ENCODE measurements around the gene HMG20A. TPM values are rescaled to one million over a fixed set of nuclear protein-coding genes. Genes with fewer than 3 reads are reported as not detected.
"Not testable (repeated sequence)": the region's sequence is repeated elsewhere in the genome, so short reads cannot be mapped to it uniquely, and the experiment has no call there.

The HMG20A gene
- total RNA-seq, 6 donors from 2014 or later, result 33.1 to 155 (median 39.3) TPM

DNA sequence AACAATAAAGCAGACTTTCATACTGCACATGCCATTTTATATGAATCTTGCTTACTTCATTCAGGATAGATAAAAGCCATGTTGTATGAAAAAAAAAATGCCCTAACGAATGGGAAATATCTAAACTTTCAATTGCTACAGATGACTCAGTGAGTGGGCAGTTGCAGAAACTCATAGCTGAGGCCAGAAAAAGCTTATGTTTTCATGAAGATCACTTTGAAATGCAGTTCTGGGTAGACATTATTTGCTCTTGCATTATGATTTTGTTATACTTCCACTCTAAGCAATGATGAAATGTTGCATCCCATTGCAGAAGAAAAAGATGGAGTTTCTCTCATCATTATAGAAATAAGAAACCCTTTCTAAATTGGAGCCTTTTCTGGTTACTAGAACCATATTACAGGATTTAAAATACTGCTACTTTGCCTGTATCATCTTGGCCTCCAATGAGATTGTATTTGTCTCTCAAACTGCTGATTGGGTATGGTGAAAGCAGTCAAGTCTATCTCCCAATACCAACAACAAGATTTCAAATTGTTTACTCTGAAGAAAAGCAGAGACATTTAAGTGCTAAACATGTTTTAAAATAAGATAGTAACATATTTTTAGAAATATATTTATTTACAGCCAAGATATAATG lies 17.8 kb upstream of the HMG20A start:
- Histone ChIP-seq H3K4me3 (no peak overlapping the region), H3K4me1 (peaks cover 0 to 14% (median 2%) of the 10 kb centered on the region in 4 donors), H3K27me3 (no peaks in the 10 kb centered on the region), H3K36me3 (no peaks in the 10 kb centered on the region), H3K9me3 (peaks cover 11 to 14% (median 13%) of the 10 kb centered on the region in 4 donors), H3K27ac (no peak overlapping the region)
- WGBS, 2 donors, result 38 to 59% methylated on average over 1 of the region's 1 CpG
- no peak for TF ChIP-seq POLR2AphosphoS5 (IDR thresholded peaks at IDR 0.05)
- TF ChIP-seq EP300 (IDR thresholded peaks at IDR 0.05), result no peak
- no peak for TF ChIP-seq POLR2A (IDR thresholded peaks at IDR 0.05)
- TF ChIP-seq, protein P1, sequence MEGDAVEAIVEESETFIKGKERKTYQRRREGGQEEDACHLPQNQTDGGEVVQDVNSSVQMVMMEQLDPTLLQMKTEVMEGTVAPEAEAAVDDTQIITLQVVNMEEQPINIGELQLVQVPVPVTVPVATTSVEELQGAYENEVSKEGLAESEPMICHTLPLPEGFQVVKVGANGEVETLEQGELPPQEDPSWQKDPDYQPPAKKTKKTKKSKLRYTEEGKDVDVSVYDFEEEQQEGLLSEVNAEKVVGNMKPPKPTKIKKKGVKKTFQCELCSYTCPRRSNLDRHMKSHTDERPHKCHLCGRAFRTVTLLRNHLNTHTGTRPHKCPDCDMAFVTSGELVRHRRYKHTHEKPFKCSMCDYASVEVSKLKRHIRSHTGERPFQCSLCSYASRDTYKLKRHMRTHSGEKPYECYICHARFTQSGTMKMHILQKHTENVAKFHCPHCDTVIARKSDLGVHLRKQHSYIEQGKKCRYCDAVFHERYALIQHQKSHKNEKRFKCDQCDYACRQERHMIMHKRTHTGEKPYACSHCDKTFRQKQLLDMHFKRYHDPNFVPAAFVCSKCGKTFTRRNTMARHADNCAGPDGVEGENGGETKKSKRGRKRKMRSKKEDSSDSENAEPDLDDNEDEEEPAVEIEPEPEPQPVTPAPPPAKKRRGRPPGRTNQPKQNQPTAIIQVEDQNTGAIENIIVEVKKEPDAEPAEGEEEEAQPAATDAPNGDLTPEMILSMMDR (IDR thresholded peaks at IDR 0.05), result no peak
- no peak for DNase-seq
- ATAC-seq (ENCODE audit: low FRiP score in 2 of 2), result no peak

DNA sequence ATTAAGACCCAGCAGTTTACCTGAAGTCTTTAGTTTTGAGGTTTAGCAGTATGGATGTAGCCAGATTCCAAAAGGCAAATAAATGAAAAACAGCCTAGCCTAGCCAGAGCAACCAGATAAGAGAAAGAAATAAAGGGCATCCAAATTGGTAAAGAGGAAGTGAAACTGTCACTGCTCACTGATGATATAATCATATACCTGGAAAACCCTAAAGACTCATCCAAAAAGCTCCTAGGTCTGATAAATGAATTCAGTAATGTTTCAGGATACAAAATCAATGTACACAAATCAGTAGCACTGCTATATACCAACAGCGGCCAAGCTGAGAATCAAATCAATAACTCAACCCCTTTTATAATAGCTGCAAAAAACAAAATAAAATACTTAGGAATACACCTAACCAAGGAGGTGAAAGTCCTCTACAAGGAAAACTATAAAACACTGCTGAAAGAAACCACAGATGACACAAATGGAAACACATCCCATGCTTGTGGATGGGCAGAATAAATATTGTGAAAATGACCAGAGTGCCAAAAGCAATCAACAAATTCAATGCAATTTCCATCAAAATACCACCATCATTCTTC lies 14.4 kb upstream of the HMG20A start:
- ATAC-seq (ENCODE audit: low FRiP score in 2 of 2); DNase-seq; H3K4me3 ChIP-seq; H3K36me3 ChIP-seq; H3K27ac ChIP-seq; H3K27me3 ChIP-seq; H3K9me3 ChIP-seq: not testable (repeated sequence)
- WGBS, 2 donors, result 83 to 88% methylated on average over 1 of the region's 1 CpG
- peaks cover 4 to 25% (median 5%) of the 10 kb centered on the region in 4 donors for H3K4me1 ChIP-seq

DNA sequence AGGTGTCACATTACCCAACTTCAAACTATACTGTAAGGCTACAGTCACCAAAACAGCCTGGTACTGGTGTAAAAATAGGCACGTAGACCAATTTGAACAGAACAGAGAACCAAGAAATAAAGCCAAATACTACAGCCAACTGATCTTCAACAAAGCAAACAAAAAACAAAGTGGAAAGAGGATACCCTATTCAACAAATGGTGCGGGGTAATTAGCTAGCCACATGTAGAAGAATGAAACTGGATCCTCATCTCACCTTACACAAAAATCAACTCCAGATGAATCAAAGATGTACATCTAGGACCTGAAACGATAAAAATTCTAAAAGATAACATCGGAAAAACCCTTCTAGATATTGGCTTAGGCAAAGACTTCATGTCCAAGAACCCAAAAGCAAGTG lies 13.8 kb upstream of the HMG20A start:
- Histone ChIP-seq H3K27me3 (no peaks in the 10 kb centered on the region), H3K27ac (no peak overlapping the region), H3K9me3 (no peaks in the 10 kb centered on the region), H3K4me1 (peaks cover 4 to 25% (median 6%) of the 10 kb centered on the region in 4 donors), H3K36me3 (no peaks in the 10 kb centered on the region), H3K4me3 (no peak overlapping the region)
- DNase-seq, result no peak
- TF ChIP-seq POLR2AphosphoS5 (IDR thresholded peaks at IDR 0.05) (no peak), EP300 (IDR thresholded peaks at IDR 0.05) (no peak), POLR2A (IDR thresholded peaks at IDR 0.05) (no peak)
- TF ChIP-seq, protein P1 (IDR thresholded peaks at IDR 0.05), result no peak
- ATAC-seq (ENCODE audit: low FRiP score in 2 of 2), result no peak
- 94 to 96% methylated on average over 4 of the region's 4 CpGs for WGBS, 2 donors

DNA sequence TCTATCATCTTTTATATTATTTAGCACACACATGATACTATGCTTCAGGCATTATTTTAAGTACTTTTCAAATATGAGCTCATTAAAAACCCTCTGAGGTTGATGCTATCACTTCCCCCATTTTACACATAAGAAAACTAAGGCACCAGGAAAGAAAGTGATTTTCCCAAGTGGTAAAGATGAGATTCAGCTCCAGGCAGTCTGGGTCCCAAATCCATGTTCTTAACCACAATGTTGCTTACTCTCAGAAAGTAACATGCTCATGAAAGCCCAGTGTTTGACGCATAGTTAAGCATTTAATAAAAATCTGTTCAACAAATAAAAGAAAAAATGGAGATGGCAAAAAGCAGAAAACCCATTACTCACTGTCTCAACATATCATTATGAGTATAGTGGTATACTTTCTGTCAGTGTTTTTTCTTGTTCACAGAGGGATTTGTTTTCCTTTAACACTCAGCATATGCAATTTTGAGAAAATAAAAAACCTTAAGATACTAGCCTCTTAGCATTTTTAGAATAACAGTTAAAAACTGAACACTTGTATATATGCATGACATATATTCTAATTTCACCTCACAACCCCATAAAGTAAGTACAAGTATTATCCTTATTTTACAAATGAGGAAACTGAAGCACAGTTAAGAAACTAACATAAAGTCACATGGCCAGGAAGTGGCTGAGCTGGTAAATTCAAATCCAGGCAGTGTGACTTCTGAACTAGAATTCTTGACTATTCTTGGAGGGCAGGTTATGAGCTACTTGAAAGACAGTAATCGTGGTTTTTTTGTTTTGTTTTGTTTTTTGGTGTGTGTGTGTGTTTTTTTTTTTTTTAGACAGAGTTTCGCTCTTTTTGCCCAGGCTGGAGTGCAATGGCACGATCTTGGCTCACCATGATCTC lies 11.2 kb upstream of the HMG20A start:
- ATAC-seq (ENCODE audit: low FRiP score in 2 of 2), result peak in 1 of 2 donors; percentile 54
- DNase-seq, result peak in 1 of 2 donors; percentile 34
- Histone ChIP-seq H3K27me3 (no peaks in the 10 kb centered on the region), H3K4me1 (peaks cover 11 to 16% (median 14%) of the 10 kb centered on the region in 4 donors), H3K36me3 (no peaks in the 10 kb centered on the region), H3K9me3 (no peaks in the 10 kb centered on the region), H3K4me3 (no peak overlapping the region), H3K27ac (peak overlapping the region in 1 of 4 donors; percentile 20)
- 71% methylated on average over 4 of the region's 4 CpGs for WGBS, 2 donors
- TF ChIP-seq EP300 (IDR thresholded peaks at IDR 0.05) (no peak), POLR2A (IDR thresholded peaks at IDR 0.05) (no peak), POLR2AphosphoS5 (IDR thresholded peaks at IDR 0.05) (no peak)
- TF ChIP-seq, protein P1 (IDR thresholded peaks at IDR 0.05), result no peak

DNA sequence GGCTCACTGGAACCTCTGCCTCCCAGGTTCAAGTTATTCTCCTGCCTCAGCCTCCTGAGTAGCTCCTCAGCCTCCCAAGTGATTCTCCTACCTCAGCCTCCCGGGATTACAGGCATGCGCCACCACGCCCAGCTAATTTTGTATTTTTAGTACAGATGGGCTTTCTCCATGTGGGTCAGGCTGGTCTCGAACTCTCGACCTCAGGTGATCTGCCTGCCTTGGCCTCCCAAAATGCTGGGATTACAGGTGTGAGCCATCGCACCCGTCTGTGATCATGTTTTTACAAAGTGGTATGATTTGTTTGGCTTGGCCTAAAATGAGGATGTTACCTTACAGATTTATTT lies 10.6 kb upstream of the HMG20A start:
- not testable (repeated sequence) for H3K9me3 ChIP-seq; DNase-seq; ATAC-seq (ENCODE audit: low FRiP score in 2 of 2); H3K4me3 ChIP-seq; H3K27me3 ChIP-seq; H3K36me3 ChIP-seq
- Histone ChIP-seq H3K27ac (peak overlapping the region in 1 of 4 donors; percentile 20), H3K4me1 (peaks cover 12 to 22% (median 18%) of the 10 kb centered on the region in 4 donors)
- 93 to 95% methylated on average over 7 of the region's 7 CpGs for WGBS, 2 donors
